HG03159 (cell line): ENCODE results near the gene WFDC12.
"Not testable (repeated sequence)": the region's sequence is repeated elsewhere in the genome, so short reads cannot be mapped to it uniquely, and the experiment has no call there.

Experiments used
- ATAC-seq: cut with Tn5 transposase; IDR thresholded peaks from one replicate; pipeline ENCODE4 v1.9.1; 2021; ENCODE audit warnings: mild to moderate bottlenecking, moderate library complexity; ENCODE audit not compliant: unreplicated experiment

WFDC12 gene, protein sequence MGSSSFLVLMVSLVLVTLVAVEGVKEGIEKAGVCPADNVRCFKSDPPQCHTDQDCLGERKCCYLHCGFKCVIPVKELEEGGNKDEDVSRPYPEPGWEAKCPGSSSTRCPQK

DNA sequence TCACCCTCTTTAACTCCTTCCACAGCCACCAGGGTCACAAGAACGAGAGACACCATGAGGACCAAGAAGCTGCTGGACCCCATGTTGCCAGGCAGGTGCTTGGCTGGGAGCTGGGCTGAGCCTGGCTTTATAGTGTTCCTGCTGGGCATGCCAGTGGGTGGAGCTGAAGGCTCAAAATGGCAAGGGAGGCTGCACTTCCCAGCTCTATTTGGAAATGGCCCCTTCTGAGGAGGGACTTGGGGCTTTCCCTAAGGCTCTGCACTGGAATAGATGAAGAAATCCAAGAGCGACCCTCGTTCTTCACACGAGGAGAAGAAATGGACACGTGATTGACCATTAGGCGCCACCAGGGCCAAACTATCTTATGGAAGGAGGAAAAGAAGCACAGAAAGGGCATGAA, at the start of gene WFDC12:
Gene WFDC12, minus strand, starts transcription at position 101 of the 400 bp plus-strand sequence. Its CDS starts 18 bp downstream, at position 83.
- no peak for ATAC-seq

- no peak for ATAC-seq
Observed at GRCh38 chr20:45173522-45173921, 49.3 kb upstream of the WFDC12 start.

GRCh38 chr20:45164906-45165305, 40.6 kb upstream of the WFDC12 start:
- ATAC-seq, result no peak

- no peak for ATAC-seq
Observed at GRCh38 chr20:45163083-45163803, 39.0 kb upstream of the WFDC12 start.

DNA sequence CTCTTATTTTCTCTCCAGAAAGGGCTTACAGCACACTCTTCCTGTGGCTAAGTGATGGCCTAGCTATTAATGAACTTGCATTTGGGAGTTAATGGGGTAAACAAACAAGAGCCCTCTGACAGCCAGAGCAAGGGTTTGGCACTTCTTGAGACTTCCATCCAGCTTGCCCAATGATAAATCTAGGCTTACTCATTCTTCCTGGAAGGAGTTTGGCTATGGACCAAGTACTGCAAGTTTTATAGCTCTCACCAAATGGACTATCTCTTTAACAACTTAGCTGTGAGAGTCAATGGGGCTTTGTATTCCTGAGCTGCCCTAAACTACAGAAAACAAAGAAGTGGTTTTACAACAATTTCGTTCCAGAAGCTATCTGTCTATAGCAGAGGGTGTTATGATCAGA, 33.7 kb upstream of the WFDC12 start:
- ATAC-seq, result no peak

DNA sequence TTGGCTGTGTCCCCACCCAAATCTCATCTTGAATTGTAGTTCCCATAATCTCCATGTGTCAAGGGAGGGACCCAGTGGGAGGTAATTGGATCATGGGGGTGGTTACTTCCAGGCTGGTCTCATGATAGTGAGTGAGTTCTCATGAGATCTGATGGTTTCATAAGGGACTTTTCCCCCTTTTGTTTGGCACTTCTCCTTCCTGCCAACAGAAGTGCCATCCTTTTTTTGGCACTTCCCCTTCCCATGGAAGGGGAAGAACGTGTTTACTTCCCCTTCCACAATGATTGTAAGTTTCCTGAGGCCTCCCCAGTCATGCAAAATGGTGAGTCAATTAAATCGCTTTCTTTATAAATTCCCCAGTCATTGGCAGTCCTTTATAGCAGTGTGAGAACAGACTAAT, 32.4 kb upstream of the WFDC12 start:
- ATAC-seq, result no peak

DNA sequence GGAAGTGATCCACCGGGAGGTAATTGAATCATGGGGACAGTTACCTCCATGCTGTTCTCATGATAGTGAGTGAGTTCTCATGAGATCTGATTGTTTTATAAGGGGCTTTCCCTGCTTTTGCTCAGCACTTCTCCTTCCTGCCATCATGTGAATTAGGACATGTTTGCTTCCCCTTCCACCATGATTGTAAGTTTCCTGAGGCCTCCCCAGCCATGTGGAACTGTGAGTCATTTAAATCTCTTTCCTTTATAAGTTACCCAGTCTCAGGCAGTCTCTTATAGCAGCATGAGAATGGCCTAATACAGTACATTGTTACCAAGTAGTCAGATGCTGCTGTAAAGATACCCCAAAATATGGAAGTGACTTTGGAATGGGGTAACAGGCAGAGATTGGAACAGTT, 30.5 kb upstream of the WFDC12 start:
- not testable (repeated sequence) for ATAC-seq

- no peak for ATAC-seq
Observed at GRCh38 chr20:45154183-45154582, 29.9 kb upstream of the WFDC12 start.

GRCh38 chr20:45153752-45154151, 29.5 kb upstream of the WFDC12 start:
- ATAC-seq, result no peak

DNA sequence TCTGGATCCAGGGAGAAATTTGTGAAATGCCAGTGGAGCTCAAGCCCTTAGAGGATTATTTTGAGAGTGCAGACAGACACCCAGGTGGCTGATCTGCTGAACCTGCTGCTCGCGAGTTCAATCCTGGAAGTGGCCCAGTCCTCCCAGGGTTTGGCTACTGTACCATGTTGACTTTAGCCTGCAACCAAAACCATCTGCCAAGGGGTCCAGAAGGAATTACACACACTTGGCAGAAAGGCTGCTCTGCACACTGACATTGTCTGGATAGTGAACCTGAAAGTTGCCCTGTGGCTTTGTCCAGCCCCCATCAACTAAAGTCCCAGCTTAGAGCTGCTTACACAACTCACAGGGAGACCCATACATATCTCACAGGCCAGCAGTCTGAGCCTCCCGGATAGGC, 28.9 kb upstream of the WFDC12 start:
- ATAC-seq, result no peak

- ATAC-seq, result no peak
Observed at GRCh38 chr20:45152405-45152804, 28.1 kb upstream of the WFDC12 start.

GRCh38 chr20:45149062-45149461, 24.8 kb upstream of the WFDC12 start:
- ATAC-seq, result no peak

DNA sequence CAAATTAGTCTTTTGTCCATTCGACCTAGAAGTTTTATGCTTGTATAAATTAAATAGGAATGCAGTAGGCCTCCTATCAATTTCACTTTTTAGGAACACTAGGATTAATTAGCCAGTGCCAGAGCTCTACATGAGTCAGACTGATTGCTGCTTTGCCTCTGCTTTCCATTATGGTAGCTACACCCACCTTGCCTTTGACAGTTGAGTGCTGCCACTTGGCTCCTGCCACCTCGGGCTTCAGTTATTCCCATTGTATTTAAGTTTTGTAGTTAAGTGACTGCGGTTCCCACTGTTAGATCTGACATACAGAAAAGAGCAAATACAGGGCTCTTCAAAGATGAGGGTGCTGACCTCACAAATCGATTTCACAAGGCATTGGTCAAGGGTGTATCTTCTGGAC, 16.6 kb upstream of the WFDC12 start:
- ATAC-seq, result no peak

- ATAC-seq, result not testable (repeated sequence)
Observed at GRCh38 chr20:45139733-45140375, 15.6 kb upstream of the WFDC12 start.

GRCh38 chr20:45138561-45139300, 14.5 kb upstream of the WFDC12 start:
- ATAC-seq, result no peak

DNA sequence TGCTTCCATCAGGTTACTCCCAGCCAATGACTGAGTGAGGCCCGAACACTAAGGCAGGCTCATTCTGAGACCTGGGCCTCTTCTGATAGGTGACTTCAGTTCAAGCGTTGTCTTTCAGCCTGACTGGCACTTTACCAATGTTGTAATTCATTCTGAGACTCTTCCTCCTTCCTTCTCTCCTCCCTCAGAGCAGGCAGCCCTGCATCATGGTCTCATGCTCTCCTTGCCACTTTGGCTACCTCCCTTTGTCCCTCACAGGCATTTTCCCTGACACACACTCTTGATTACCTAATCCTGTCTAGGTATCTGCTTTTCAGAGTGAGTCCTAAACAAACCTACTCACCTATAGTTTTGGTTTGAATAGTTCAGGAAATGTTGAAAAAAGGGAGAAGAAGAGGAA, 12.6 kb upstream of the WFDC12 start:
- ATAC-seq, result no peak

DNA sequence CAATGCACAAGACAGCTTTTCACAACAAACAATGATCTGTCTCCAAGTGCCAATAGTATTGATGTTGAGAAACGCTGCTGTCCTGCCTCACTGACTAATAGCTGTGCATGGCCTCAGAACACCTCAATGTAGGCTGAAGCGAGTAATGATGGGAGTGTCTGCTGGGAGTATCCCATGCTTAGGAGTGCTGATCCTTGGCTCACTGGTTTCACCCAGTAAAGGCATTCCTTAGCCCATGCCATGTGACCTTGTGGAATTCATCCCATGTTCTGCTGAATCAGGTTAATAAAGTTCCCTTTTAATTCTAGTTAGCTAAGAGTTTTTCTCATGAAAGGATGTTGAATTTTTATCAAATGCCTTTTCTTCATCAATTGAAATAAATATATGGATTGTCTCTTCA, 3.8 kb upstream of the WFDC12 start:
- ATAC-seq, result no peak

GRCh38 chr20:45121388-45121787, 2.9 kb downstream of the WFDC12 start:
- no peak for ATAC-seq

- no peak for ATAC-seq
Observed at GRCh38 chr20:45119556-45120266, 4.6 kb downstream of the WFDC12 start.

DNA sequence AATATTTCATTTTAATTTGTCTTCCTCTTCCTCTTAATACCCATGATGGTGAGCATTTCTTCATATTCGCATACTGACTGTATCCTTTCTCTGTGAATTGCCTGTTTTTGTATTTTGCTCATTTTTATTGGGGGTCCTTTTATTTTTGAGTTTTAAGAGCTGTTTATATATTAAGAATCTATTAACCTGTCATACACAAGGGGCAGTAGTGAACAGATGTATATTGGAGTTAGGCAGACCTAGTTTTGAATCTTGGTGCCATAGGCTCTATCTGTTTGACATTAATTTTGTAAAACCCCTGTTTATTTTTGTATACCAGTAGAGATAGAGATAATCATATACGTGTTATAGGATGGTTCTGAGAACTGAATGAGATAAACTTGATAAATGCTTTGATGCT, 6.2 kb downstream of the WFDC12 start:
- ATAC-seq, result no peak

- ATAC-seq, result no peak
Observed at GRCh38 chr20:45117581-45117980, 6.7 kb downstream of the WFDC12 start.
